HG03442 (cell line): ENCODE measurements around the gene RASAL3.

Experiments
- ATAC-seq: cut with Tn5 transposase; IDR thresholded peaks from one replicate; pipeline ENCODE4 v1.9.1; 2021; ENCODE audit warnings: mild to moderate bottlenecking, moderate library complexity; ENCODE audit not compliant: unreplicated experiment

Gene RASAL3

GRCh38 chr19:15449620-15450527 is 14.5 kb downstream of the RASAL3 start, which contains the start of gene WIZ:
Gene WIZ (minus strand): TSS chr19:15449956. CDS start chr19:15448307, 1,649 bp downstream.
- peak; percentile 52 for ATAC-seq

- ATAC-seq: peak; percentile 20
Measured at GRCh38 chr19:15448778-15449619, 15.3 kb downstream of the RASAL3 start.

DNA sequence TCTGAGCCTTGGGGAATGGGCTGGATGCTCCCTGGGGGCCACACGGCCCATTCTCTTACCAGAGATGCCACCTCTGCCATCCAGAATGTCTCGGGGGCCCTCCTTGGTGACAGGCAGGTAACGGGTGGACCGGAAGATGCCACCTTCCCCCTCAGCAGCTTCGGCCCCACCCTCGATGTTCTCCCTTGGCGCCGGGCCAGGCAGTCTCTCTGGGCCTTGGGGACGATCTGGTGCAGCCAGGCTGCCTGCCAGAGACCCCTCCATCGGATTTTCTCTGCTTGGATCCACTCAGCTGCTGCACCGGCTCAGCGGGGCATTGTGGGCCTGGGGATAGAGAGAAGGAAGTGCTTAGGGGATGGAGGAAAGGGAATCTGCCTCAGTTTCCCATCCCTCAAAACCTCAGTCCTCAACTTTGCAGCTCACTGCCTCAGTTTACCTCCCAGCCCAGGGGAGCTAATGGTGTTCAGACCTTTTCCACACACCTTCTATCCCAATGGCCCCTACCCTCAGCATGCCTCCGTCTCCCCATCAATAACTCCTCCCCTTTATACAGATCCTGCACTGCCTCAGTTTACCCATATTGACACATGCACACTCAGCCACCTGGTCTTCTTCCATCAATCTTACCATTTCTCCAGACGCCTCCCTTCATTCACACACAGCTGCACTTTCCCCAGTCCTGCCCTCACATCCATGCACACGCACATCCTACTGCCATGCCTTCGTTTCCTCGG is 16.1 kb downstream of the RASAL3 start:
- ATAC-seq: no peak

DNA sequence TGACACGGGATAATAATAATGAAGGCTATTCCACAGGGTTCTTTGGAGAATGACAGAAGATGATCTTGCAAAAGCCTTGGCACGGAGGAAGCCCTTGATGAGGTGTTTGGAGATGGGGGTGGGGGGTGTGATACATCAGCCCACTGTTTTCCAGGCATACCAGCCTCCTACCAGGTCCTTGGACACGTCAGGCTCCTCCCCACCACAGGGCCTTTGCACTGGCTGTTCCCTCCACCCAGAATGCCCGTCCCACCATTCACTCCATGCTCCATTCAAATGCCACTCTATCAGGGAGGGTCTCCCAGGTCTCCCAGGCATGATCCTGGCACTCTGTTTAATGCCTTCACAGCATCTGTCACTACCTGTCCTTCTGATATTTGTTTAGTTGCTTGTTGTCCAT is 17.3 kb downstream of the RASAL3 start:
- no peak for ATAC-seq

DNA sequence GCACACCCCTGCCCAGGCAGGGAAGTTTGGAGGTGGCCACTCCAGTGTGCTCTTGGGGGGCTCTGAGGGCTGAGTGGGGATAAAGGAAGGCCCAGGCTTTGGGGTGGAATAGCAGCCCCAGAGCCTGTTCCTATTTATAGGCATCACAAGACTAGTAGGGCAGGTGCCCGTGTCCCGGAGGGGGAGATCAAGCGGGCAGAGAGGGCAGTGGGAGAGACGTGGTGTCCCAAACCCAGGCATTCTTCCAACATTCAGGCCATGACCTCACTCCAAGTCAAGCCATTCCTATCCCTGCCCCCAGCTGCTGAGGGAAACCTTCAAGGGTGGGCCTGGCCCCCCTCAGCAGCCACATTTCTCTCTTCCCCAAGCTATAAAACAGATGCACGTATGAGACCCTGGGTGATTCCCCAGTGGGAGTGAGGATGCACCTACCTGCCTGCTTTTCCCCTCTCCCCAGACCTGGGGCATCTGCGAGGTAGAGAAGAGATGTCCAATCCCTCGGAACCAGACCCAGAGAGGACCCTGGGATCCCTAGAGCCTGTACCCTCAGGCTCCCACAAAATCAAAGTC is 18.5 kb downstream of the RASAL3 start:
- ATAC-seq: no peak

GRCh38 chr19:15445227-15445605 is 19.1 kb downstream of the RASAL3 start:
- no peak for ATAC-seq

DNA sequence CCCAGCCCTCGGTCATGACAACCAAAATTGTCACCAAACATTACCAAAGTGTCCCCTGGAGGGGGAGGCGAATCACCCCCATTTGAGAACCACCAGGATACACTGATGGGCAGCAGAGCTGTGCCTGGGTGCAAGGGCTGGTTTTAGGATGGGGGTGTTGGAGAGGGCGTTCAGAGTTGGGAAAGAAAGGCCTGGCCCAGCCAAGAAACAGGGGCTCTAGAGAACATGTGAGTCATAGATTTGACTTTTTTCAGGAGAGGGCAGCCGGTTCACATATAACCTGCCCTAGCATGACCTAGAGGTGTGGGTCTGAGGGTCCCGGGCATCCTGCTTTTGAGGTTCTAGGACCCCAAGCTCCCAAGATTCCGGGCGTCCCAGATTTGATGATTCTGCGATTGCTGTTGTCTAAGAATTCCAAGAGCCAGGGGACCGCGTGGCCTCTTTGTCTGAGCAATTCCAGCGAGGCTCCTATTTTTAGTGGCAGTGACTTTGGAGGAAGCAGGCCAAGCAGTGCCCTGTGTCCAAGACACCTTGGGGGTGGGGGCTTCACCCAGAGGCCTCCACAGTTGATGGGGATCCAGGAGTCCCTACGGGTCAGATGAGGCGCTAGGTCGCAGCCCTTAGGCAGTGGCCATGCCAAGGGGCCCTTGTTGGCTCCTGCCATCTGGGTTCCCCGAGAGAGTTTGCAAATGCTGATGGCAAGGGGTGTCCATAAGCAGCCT is 19.7 kb downstream of the RASAL3 start:
- no peak for ATAC-seq

- ATAC-seq: no peak
Measured at GRCh38 chr19:15443838-15444237, 20.5 kb downstream of the RASAL3 start.

GRCh38 chr19:15443325-15443724 is 21.0 kb downstream of the RASAL3 start:
- no peak for ATAC-seq

- ATAC-seq: no peak
Measured at GRCh38 chr19:15442142-15442920, 22.0 kb downstream of the RASAL3 start.

DNA sequence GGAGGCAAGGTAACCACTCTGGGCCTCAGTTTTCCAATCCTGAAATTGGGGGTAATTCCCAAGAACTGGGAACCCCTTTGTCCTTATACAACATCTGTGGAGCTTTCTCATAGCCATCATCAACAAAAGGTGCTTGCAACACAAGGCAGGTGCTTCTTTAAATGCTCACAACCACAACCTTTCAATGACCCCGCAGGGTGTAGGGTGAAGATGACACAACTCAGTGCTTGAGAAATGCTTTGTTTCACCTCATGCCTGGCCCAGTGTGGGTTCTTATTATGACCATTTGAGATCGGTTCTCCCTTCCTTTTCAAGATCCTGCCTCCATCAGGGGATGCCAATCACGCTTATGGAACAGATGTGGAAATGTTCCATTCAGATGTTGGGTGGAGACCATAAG is 23.0 kb downstream of the RASAL3 start:
- ATAC-seq: no peak

GRCh38 chr19:15439821-15440641 is 24.3 kb downstream of the RASAL3 start:
- no peak for ATAC-seq

- no peak for ATAC-seq
Measured at GRCh38 chr19:15439078-15439799, 25.1 kb downstream of the RASAL3 start.

DNA sequence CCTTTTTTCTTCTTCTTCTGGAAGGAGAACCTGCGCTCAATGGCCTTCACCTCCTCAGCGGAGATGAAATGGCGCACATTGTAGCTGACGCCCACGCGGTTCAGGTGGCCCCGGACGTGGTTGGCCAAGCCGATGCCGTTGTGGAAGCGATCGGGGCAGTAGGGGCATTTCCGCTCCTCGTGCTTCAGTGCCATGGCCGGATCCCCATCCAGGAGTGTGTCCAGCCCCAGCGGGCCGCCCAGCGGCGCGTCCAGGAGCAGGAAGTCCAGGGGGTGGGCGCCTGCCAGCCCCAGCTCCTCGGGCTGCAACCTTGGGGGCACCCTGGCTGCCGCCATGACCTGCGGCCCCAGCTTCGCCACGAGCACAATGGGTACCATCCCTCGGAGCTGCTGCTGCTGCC is 25.8 kb downstream of the RASAL3 start:
- ATAC-seq: no peak

DNA sequence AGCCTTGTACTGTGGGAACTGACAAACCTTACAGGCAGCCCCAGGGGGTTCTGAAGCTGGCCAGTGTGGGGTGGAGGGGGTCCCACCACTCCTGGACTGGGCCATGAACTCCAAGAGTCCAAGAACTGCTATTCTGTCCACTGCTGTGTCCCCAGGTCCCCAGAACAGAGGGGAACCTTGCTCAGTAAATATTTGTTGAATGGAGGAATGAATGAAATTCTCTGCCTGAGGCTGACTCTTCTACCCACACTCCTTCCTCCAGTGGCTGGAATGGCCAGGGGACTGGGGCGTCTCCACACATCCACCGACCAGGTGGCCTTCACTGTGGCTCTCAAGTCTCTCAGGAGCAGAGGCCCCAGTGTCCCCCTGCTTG is 26.2 kb downstream of the RASAL3 start:
- ATAC-seq: no peak

GRCh38 chr19:15437355-15438123 is 26.8 kb downstream of the RASAL3 start:
- ATAC-seq: no peak

- no peak for ATAC-seq
Measured at GRCh38 chr19:15436826-15437110, 27.6 kb downstream of the RASAL3 start.
